RWPE2 (cell line): ENCODE measurements around the gene MRPS18B.
"Not testable (repeated sequence)": the region's sequence is repeated elsewhere in the genome, so short reads cannot be mapped to it uniquely, and the experiment has no call there.

ENCODE experiments used
- ATAC-seq: fragments of 200-7000 bp; cut with Tn5 transposase; 3 replicates; pipeline ENCODE4 v1.9.1; 2021; ENCODE audit warnings: low read depth
- DNase-seq: peaks from one replicate; pipeline ENCODE4 v3.0.0-alpha.2; 2020; ENCODE audit warnings: low spot score
- H3K27ac ChIP-seq: fragments of 450-650 bp; 2 replicates; pipeline ENCODE4 v1.5.1; 2017; ENCODE audit warnings: mild to moderate bottlenecking; ENCODE audit not compliant: poor library complexity, severe bottlenecking
- H3K27me3 ChIP-seq: fragments of 250-450 bp; sonication (Bioruptor Pico); 2 replicates; pipeline ENCODE4 v1.5.1; 2021; ENCODE audit warnings: mild to moderate bottlenecking, moderate library complexity; ENCODE audit not compliant: insufficient read depth, poor library complexity, severe bottlenecking
- H3K36me3 ChIP-seq: fragments of 250-450 bp; sonication (Bioruptor Pico); 2 replicates; pipeline ENCODE4 v1.5.1; 2020; ENCODE audit warnings: low read depth, mild to moderate bottlenecking, moderate library complexity
- H3K4me1 ChIP-seq: fragments of 250-450 bp; sonication (Bioruptor Pico); 2 replicates; pipeline ENCODE4 v1.5.1; 2021; ENCODE audit warnings: mild to moderate bottlenecking, moderate library complexity; ENCODE audit not compliant: insufficient read depth, poor library complexity, severe bottlenecking
- H3K4me3 ChIP-seq: fragments of 250-450 bp; sonication (Bioruptor Pico); 2 replicates; pipeline ENCODE4 v1.5.1; 2021; ENCODE audit warnings: mild to moderate bottlenecking, moderate library complexity; ENCODE audit not compliant: severe bottlenecking
- H3K9me3 ChIP-seq: fragments of 250-450 bp; sonication (Bioruptor Pico); 2 replicates; pipeline ENCODE4 v1.5.1; 2021; ENCODE audit warnings: mild to moderate bottlenecking, moderate library complexity; ENCODE audit not compliant: severe bottlenecking
- TF ChIP-seq, protein P1 (sequence below): fragments of 450-650 bp; IDR thresholded peaks from one replicate; pipeline ENCODE4 v1.5.1; 2017; ENCODE audit warnings: mild to moderate bottlenecking, moderate library complexity; ENCODE audit not compliant: poor library complexity, severe bottlenecking

The MRPS18B gene

DNA sequence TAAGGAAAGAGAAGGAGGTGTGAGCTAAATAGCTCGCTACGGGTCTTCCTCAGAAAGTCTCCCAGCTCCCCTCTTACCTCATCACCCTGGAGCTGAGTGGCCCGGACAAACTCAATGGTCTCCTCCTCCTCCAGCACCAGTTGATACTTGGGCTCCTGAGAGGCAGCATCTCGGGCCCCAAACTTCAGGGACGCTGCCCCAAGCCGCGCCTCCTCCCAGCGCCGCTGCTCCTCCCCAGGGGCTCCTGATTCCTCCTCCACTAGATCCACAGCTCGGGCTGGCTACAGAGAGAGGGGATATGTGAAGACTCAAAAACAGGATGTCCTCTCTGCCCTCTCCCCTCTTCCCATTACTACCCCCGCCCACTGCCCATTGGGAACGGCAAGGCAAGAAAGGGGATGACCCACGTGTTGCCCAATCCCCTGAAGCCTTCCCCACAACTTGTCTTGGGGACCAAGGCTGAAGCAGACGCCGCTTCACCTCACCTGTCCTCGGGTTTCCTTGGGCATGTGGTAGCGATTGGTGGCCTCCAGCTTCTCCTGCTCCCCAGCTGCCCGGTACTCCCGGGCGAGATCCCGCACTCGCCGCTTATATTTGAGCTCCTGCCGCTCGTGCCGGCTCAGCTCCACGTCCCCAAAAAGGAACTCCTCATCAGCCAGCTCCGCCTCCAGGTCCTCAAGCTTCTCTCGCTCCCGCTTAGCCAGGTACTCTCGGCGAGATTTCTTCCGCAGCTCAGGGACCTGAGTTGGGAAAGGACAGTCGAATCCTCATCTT, 47.5 kb downstream of the MRPS18B start:
- Histone ChIP-seq H3K4me1 (no peaks in the 10 kb centered on the region), H3K27ac (no peak overlapping the region), H3K4me3 (no peak overlapping the region), H3K27me3 (no peaks in the 10 kb centered on the region), H3K36me3 (peaks cover 89% of the 10 kb centered on the region), H3K9me3 (no peaks in the 10 kb centered on the region)
- DNase-seq (no peak), ATAC-seq (no peak)
- TF ChIP-seq, protein P1, sequence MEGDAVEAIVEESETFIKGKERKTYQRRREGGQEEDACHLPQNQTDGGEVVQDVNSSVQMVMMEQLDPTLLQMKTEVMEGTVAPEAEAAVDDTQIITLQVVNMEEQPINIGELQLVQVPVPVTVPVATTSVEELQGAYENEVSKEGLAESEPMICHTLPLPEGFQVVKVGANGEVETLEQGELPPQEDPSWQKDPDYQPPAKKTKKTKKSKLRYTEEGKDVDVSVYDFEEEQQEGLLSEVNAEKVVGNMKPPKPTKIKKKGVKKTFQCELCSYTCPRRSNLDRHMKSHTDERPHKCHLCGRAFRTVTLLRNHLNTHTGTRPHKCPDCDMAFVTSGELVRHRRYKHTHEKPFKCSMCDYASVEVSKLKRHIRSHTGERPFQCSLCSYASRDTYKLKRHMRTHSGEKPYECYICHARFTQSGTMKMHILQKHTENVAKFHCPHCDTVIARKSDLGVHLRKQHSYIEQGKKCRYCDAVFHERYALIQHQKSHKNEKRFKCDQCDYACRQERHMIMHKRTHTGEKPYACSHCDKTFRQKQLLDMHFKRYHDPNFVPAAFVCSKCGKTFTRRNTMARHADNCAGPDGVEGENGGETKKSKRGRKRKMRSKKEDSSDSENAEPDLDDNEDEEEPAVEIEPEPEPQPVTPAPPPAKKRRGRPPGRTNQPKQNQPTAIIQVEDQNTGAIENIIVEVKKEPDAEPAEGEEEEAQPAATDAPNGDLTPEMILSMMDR: no peak

DNA sequence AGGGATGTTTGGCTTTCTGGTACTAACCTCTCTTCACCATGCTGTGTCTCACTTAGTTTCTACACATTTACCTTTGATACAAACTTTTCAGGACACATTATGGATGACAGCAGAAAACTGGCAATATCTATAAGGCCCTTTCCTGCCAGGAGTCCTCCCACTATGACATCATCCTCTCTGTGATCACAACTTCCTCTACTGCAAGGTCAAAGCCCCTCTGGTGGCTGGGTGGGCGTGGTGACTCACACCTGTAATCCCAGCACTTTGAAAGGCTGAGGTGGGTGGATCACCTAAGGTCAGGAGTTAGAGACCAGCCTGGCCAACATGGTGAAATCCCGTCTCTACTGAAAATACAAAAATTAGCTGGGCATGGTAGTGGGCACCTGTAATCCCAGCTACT, 48.7 kb downstream of the MRPS18B start:
- not testable (repeated sequence) for ATAC-seq, H3K4me3 ChIP-seq, DNase-seq, H3K27me3 ChIP-seq, H3K9me3 ChIP-seq, H3K4me1 ChIP-seq, H3K27ac ChIP-seq
- H3K36me3 ChIP-seq: peaks cover 88% of the 10 kb centered on the region

DNA sequence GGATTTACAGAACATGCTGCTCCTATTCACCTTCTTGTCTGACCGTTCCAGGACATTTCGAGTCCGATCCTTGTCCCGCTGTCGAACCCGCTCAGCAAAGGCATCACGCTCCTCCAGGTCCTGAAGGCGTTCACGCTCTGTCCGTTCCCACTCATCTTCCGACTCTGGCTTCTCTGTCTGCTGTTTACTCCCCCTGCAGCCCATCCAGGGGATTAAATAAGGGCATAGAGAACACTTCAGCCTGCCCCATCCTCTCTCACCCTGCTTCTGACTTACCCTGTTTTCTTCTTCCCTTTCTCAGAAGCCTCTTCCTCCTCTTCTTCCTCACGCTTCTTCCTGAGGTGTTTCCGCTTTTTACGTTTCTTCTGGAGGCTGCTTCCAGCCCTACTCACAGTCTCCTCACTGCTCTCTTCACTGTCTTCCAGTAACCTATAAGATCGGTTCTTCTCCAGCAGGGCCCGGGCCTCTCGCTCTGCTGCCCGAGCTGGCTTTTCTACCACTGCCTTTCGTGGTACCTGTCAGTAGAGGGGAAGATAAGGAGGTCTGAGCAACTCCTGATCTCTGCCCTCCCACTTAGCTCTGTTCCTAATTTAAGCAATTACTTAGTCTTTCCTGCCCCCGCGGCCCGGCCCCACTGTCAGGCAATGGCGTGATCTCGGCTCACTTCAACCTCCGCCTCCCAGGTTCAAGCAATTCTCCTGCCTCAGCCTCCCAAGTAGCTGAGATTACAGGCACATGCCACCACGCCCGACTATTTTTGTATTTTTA, 53.3 kb downstream of the MRPS18B start:
- peaks cover 4% of the 10 kb centered on the region for H3K4me1 ChIP-seq
- no peak overlapping the region for H3K27ac ChIP-seq
- no peaks in the 10 kb centered on the region for H3K9me3 ChIP-seq
- peaks cover 43% of the 10 kb centered on the region for H3K36me3 ChIP-seq
- no peak for DNase-seq
- ATAC-seq: no peak
- H3K4me3 ChIP-seq: no peak overlapping the region
- no peaks in the 10 kb centered on the region for H3K27me3 ChIP-seq
- TF ChIP-seq, protein P1: no peak

DNA sequence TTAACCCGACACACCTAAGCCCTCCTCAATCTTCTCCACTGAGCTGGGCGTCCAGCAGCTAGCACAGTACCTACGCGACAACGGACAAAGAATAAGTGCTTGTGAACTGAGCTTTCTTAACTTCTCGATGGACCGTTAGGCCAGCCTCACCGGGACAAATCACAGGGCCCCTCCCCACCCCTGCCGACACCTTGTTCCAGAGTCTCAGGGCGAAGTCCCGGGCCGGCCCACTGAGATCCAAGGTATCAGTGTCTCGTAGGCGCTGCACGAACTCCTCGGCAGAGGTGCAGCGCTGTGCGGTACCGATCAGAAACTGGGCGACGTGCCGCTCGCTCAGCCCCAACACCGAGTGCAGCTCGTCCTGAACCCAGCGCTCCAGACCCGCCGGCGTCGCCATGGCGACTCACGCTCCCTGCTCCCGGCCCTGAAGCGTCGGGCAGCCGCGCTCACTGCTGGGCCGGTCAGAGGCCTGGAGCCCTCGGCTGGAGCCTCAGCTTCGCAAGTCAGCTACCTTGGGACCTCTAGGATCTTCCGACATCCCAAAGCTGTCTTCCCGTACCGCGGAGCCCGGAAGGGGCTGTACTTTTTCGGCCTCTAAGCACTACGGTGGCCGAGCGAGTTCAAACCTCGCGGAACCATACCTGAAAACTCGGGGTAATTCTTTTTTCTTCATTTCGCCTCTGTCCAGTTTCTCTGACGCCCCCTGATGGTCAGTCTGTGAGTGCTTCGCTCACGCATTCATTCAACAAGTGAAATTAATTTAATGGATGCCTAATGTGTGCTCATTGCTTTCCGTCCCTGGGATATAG, 55.0 kb downstream of the MRPS18B start, which contains the start of gene DHX16:
DHX16 (minus strand) TSS at position 562 of the 809 bp plus-strand sequence; CDS start at position 397, 165 bp downstream.
- TF ChIP-seq, protein P1: peak; percentile 96
- ATAC-seq: peak; percentile 77
- Histone ChIP-seq H3K4me3 (peak within 1 kb of the TSS; percentile 76), H3K36me3 (peaks cover 45% of the 10 kb centered on the region), H3K27ac (peak within 1 kb of the TSS; percentile 44), H3K4me1 (peaks cover 4% of the 10 kb centered on the region), H3K27me3 (no peaks in the 10 kb centered on the region), H3K9me3 (no peaks in the 10 kb centered on the region)
- peak; percentile 95 for DNase-seq
